ENCODE results near the gene GNPTG. TPM values are rescaled to one million over a fixed set of nuclear protein-coding genes. Genes with fewer than 3 reads are reported as not detected.

GNPTG gene
- total RNA-seq, 2 experiments from 2014 or later, result 19.2 to 19.7 TPM

GRCh38 chr16:1362807-1363206, 11.1 kb downstream of the GNPTG start:
- Mint-ChIP-seq H3K4me1 (peaks cover 7% of the 10 kb centered on the region), H3K36me3 (no peaks in the 10 kb centered on the region), H3K4me3 (no peak overlapping the region), H3K9me3 (no peaks in the 10 kb centered on the region), H3K27ac (no peak overlapping the region), H3K27me3 (no peaks in the 10 kb centered on the region)
- DNase-seq, result no peak

- Mint-ChIP-seq H3K9me3 (no peaks in the 10 kb centered on the region), H3K4me1 (peaks cover 2% of the 10 kb centered on the region), H3K27ac (peak overlapping the region; percentile 38), H3K4me3 (no peak overlapping the region), H3K27me3 (no peaks in the 10 kb centered on the region), H3K36me3 (peaks cover 2% of the 10 kb centered on the region)
- peak; percentile 74 for DNase-seq
Observed at GRCh38 chr16:1363501-1364041, 11.8 kb downstream of the GNPTG start.

GRCh38 chr16:1364510-1364909, 12.8 kb downstream of the GNPTG start:
- Mint-ChIP-seq H3K9me3 (no peaks in the 10 kb centered on the region), H3K4me1 (peaks cover 2% of the 10 kb centered on the region), H3K27ac (no peak overlapping the region)

GRCh38 chr16:1366060-1366711, 14.5 kb downstream of the GNPTG start:
- Mint-ChIP-seq H3K9me3 (no peaks in the 10 kb centered on the region), H3K4me3 (no peak overlapping the region), H3K27me3 (no peaks in the 10 kb centered on the region), H3K36me3 (peaks cover 2% of the 10 kb centered on the region), H3K27ac (peak overlapping the region; percentile 51), H3K4me1 (peaks cover 2% of the 10 kb centered on the region)
- DNase-seq, result no peak

More at GRCh38 chr16:1364510-1364909, 12.8 kb downstream of the GNPTG start:
- H3K4me3 Mint-ChIP-seq, result no peak overlapping the region
- DNase-seq, result no peak
- H3K27me3 Mint-ChIP-seq, result no peaks in the 10 kb centered on the region
- peaks cover 2% of the 10 kb centered on the region for H3K36me3 Mint-ChIP-seq

GRCh38 chr16:1366712-1367299, 15.1 kb downstream of the GNPTG start:
- H3K9me3 Mint-ChIP-seq, result no peaks in the 10 kb centered on the region
- no peaks in the 10 kb centered on the region for H3K27me3 Mint-ChIP-seq
- DNase-seq, result no peak
- no peak overlapping the region for H3K27ac Mint-ChIP-seq
- peaks cover 2% of the 10 kb centered on the region for H3K4me1 Mint-ChIP-seq
- peaks cover 2% of the 10 kb centered on the region for H3K36me3 Mint-ChIP-seq
- H3K4me3 Mint-ChIP-seq, result no peak overlapping the region

GRCh38 chr16:1367486-1368174, 15.9 kb downstream of the GNPTG start:
- no peak for DNase-seq
- Mint-ChIP-seq H3K27ac (no peak overlapping the region), H3K36me3 (peaks cover 2% of the 10 kb centered on the region), H3K4me3 (no peak overlapping the region), H3K27me3 (no peaks in the 10 kb centered on the region), H3K4me1 (peaks cover 2% of the 10 kb centered on the region), H3K9me3 (no peaks in the 10 kb centered on the region)

GRCh38 chr16:1371054-1371978, 19.6 kb downstream of the GNPTG start:
- H3K4me1 Mint-ChIP-seq, result no peaks in the 10 kb centered on the region
- no peaks in the 10 kb centered on the region for H3K9me3 Mint-ChIP-seq
- H3K4me3 Mint-ChIP-seq, result no peak overlapping the region
- H3K36me3 Mint-ChIP-seq, result peaks cover 2% of the 10 kb centered on the region
- no peak for DNase-seq
- no peak overlapping the region for H3K27ac Mint-ChIP-seq
- no peaks in the 10 kb centered on the region for H3K27me3 Mint-ChIP-seq

- H3K27me3 Mint-ChIP-seq, result no peaks in the 10 kb centered on the region
- no peak overlapping the region for H3K27ac Mint-ChIP-seq
- H3K4me3 Mint-ChIP-seq, result no peak overlapping the region
- H3K9me3 Mint-ChIP-seq, result no peaks in the 10 kb centered on the region
- no peaks in the 10 kb centered on the region for H3K4me1 Mint-ChIP-seq
- H3K36me3 Mint-ChIP-seq, result peaks cover 2% of the 10 kb centered on the region
- DNase-seq, result no peak
Observed at GRCh38 chr16:1372292-1372950, 20.7 kb downstream of the GNPTG start.

GRCh38 chr16:1374418-1375297, 22.9 kb downstream of the GNPTG start:
- H3K27me3 Mint-ChIP-seq, result no peaks in the 10 kb centered on the region
- peaks cover 9% of the 10 kb centered on the region for H3K4me1 Mint-ChIP-seq
- no peaks in the 10 kb centered on the region for H3K9me3 Mint-ChIP-seq
- H3K27ac Mint-ChIP-seq, result peak overlapping the region; percentile 54
- no peak overlapping the region for H3K4me3 Mint-ChIP-seq
- DNase-seq, result no peak
- H3K36me3 Mint-ChIP-seq, result peaks cover 8% of the 10 kb centered on the region

GRCh38 chr16:1375298-1375640, 23.5 kb downstream of the GNPTG start:
- peaks cover 8% of the 10 kb centered on the region for H3K36me3 Mint-ChIP-seq
- peaks cover 13% of the 10 kb centered on the region for H3K4me1 Mint-ChIP-seq
- DNase-seq, result no peak
- H3K4me3 Mint-ChIP-seq, result no peak overlapping the region
- H3K9me3 Mint-ChIP-seq, result no peaks in the 10 kb centered on the region
- no peaks in the 10 kb centered on the region for H3K27me3 Mint-ChIP-seq
- H3K27ac Mint-ChIP-seq, result no peak overlapping the region

GRCh38 chr16:1375741-1376410, 24.1 kb downstream of the GNPTG start:
- no peaks in the 10 kb centered on the region for H3K9me3 Mint-ChIP-seq
- no peak for DNase-seq
- H3K4me3 Mint-ChIP-seq, result no peak overlapping the region
- no peaks in the 10 kb centered on the region for H3K27me3 Mint-ChIP-seq
- no peak overlapping the region for H3K27ac Mint-ChIP-seq
- H3K4me1 Mint-ChIP-seq, result peaks cover 13% of the 10 kb centered on the region
- peaks cover 8% of the 10 kb centered on the region for H3K36me3 Mint-ChIP-seq

- H3K4me3 Mint-ChIP-seq, result peak overlapping the region; percentile 90
- H3K27ac Mint-ChIP-seq, result peak overlapping the region; percentile 90
- peaks cover 8% of the 10 kb centered on the region for H3K36me3 Mint-ChIP-seq
- no peaks in the 10 kb centered on the region for H3K9me3 Mint-ChIP-seq
- DNase-seq, result no peak
- H3K27me3 Mint-ChIP-seq, result no peaks in the 10 kb centered on the region
- H3K4me1 Mint-ChIP-seq, result peaks cover 13% of the 10 kb centered on the region
Observed at GRCh38 chr16:1377406-1378010, 25.8 kb downstream of the GNPTG start.
